C4-2B (cell line): ENCODE measurements around the gene CSTPP1.

Experiments
- CTCF ChIP-seq: fragments of 450-650 bp; conservative IDR thresholded peaks from 2 replicates; pipeline ENCODE4 v1.5.1; 2017; ENCODE audit warnings: mild to moderate bottlenecking
- ZFX ChIP-seq: fragments of 450-650 bp; IDR thresholded peaks from 2 replicates; pipeline ENCODE4 v1.6.1; 2017

GRCh38 chr11:47156333-47156732 is 219.8 kb downstream of the CSTPP1 start:
- TF ChIP-seq CTCF (no peak), ZFX (no peak)
